ENCODE data around the gene SH3BGRL2. TPM values are rescaled to one million over a fixed set of nuclear protein-coding genes. Genes with fewer than 3 reads are reported as not detected.

Gene SH3BGRL2
- total RNA-seq, 1 experiment from 2014 or later, result 5.2 TPM

DNA sequence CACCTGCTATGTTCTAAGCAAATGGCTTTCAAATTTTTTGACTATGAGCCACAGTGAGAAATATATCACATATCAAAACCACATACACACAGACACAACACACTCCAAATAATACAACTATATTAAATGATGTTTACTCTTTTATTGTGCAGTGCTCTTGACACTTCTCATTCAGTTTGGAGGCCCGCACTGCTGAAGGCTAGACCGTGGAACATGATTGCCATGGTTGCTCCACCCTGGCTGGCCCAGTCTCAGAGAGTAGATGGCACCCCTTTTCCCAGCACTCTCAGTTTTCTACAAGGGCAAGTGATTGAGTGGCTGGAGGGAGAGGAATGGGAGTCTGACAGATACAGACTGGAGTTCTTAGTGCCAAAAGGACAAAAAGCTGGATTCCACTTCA, 86.9 kb downstream of the SH3BGRL2 start:
- ChIA-PET POLR2A (no interaction called here), CTCF (no interaction called here), RAD21 (ENCODE audit: low non-redundant PET in 1 of 2, low total read pairs in 2 of 2, uncharacterized antibody in 2 of 2, unreplicated experiment in 2 of 2) (no interaction called here)
- Histone ChIP-seq H3K79me2 (ENCODE audit: insufficient read depth, low read length) (no peaks in the 10 kb centered on the region), H3K27me3 (ENCODE audit: insufficient read depth, low read length) (no peaks in the 10 kb centered on the region), H3K27ac (ENCODE audit: low read depth, low read length) (no peak overlapping the region), H3K4me1 (ENCODE audit: control insufficient read depth in 1 of 2, insufficient read depth in 2 of 2, low read length in 2 of 2) (peaks cover 0 to 4% of the 10 kb centered on the region in 2 experiments; a peak in 1 of 4 replicates), H2AFZ (ENCODE audit: low read depth, low read length, poor library complexity, severe bottlenecking) (no peak overlapping the region), H3K9me2 (ENCODE audit: insufficient read depth) (no peaks in the 10 kb centered on the region), H4K20me1 (ENCODE audit: insufficient read depth) (no peaks in the 10 kb centered on the region), H3K4me2 (ENCODE audit: low read length) (no peak overlapping the region), H3K9me3 (ENCODE audit: control insufficient read depth in 1 of 2, insufficient read depth in 1 of 2, low read depth in 1 of 2, low read length in 2 of 2) (no peaks in the 10 kb centered on the region), H3K4me3 (replicated peaks in 1 of 2; ENCODE audit: low read depth in 1 of 2, low read length in 2 of 2) (no peak overlapping the region), H3K36me3 (ENCODE audit: control insufficient read depth in 1 of 2, insufficient read depth in 2 of 2, low read length in 2 of 2) (no peaks in the 10 kb centered on the region), H3K9ac (ENCODE audit: low read length) (no peak overlapping the region)
- TF ChIP-seq RAD21 (IDR thresholded peaks at IDR 0.05; ENCODE audit: low read depth), result no peak
- no peak for TF ChIP-seq TCF7L2 (IDR thresholded peaks at IDR 0.05; ENCODE audit: borderline replicate concordance, extremely low read depth, insufficient read depth, insufficient read length)
- TF ChIP-seq SIN3A (IDR thresholded peaks at IDR 0.05; ENCODE audit: low read depth), result no peak
- no peak for TF ChIP-seq POLR2A (IDR thresholded peaks at IDR 0.05; ENCODE audit: borderline replicate concordance, extremely low read depth, insufficient read depth, insufficient read length)
- no peak for TF ChIP-seq CEBPB (IDR thresholded peaks at IDR 0.05; ENCODE audit: low read depth)
- no peak for TF ChIP-seq JUND (IDR thresholded peaks at IDR 0.05)
- no peak for TF ChIP-seq EZH2 (IDR thresholded peaks at IDR 0.05)
- TF ChIP-seq ELF1 (IDR thresholded peaks at IDR 0.05; ENCODE audit: borderline replicate concordance, low read depth), result no peak
- TF ChIP-seq, protein P1, sequence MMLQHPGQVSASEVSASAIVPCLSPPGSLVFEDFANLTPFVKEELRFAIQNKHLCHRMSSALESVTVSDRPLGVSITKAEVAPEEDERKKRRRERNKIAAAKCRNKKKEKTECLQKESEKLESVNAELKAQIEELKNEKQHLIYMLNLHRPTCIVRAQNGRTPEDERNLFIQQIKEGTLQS (IDR thresholded peaks at IDR 0.05), result no peak
- TF ChIP-seq, protein P2, sequence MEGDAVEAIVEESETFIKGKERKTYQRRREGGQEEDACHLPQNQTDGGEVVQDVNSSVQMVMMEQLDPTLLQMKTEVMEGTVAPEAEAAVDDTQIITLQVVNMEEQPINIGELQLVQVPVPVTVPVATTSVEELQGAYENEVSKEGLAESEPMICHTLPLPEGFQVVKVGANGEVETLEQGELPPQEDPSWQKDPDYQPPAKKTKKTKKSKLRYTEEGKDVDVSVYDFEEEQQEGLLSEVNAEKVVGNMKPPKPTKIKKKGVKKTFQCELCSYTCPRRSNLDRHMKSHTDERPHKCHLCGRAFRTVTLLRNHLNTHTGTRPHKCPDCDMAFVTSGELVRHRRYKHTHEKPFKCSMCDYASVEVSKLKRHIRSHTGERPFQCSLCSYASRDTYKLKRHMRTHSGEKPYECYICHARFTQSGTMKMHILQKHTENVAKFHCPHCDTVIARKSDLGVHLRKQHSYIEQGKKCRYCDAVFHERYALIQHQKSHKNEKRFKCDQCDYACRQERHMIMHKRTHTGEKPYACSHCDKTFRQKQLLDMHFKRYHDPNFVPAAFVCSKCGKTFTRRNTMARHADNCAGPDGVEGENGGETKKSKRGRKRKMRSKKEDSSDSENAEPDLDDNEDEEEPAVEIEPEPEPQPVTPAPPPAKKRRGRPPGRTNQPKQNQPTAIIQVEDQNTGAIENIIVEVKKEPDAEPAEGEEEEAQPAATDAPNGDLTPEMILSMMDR (IDR thresholded peaks at IDR 0.05 in 2 of 3, conservative IDR thresholded peaks at IDR 0.05 in 1 of 3; ENCODE audit: borderline replicate concordance in 1 of 3, insufficient read depth in 1 of 3, low read depth in 2 of 3, low read length in 2 of 3), result no peak
- TF ChIP-seq ZNF274 (IDR thresholded peaks at IDR 0.05; ENCODE audit: low read depth, low read length), result no peak
- no peak for TF ChIP-seq YY1 (IDR thresholded peaks at IDR 0.05; ENCODE audit: extremely low read depth, insufficient replicate concordance, low read depth, low read length)
- no peak for TF ChIP-seq SP1 (IDR thresholded peaks at IDR 0.05; ENCODE audit: low read depth)
- TF ChIP-seq, protein P3, sequence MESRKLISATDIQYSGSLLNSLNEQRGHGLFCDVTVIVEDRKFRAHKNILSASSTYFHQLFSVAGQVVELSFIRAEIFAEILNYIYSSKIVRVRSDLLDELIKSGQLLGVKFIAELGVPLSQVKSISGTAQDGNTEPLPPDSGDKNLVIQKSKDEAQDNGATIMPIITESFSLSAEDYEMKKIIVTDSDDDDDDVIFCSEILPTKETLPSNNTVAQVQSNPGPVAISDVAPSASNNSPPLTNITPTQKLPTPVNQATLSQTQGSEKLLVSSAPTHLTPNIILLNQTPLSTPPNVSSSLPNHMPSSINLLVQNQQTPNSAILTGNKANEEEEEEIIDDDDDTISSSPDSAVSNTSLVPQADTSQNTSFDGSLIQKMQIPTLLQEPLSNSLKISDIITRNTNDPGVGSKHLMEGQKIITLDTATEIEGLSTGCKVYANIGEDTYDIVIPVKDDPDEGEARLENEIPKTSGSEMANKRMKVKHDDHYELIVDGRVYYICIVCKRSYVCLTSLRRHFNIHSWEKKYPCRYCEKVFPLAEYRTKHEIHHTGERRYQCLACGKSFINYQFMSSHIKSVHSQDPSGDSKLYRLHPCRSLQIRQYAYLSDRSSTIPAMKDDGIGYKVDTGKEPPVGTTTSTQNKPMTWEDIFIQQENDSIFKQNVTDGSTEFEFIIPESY (IDR thresholded peaks at IDR 0.05; ENCODE audit: extremely low read depth, insufficient replicate concordance, low read length), result no peak
- no peak for TF ChIP-seq ZFX (IDR thresholded peaks at IDR 0.05)
- no peak for TF ChIP-seq EGR1 (IDR thresholded peaks at IDR 0.05; ENCODE audit: low read depth)
- TF ChIP-seq, protein P4, sequence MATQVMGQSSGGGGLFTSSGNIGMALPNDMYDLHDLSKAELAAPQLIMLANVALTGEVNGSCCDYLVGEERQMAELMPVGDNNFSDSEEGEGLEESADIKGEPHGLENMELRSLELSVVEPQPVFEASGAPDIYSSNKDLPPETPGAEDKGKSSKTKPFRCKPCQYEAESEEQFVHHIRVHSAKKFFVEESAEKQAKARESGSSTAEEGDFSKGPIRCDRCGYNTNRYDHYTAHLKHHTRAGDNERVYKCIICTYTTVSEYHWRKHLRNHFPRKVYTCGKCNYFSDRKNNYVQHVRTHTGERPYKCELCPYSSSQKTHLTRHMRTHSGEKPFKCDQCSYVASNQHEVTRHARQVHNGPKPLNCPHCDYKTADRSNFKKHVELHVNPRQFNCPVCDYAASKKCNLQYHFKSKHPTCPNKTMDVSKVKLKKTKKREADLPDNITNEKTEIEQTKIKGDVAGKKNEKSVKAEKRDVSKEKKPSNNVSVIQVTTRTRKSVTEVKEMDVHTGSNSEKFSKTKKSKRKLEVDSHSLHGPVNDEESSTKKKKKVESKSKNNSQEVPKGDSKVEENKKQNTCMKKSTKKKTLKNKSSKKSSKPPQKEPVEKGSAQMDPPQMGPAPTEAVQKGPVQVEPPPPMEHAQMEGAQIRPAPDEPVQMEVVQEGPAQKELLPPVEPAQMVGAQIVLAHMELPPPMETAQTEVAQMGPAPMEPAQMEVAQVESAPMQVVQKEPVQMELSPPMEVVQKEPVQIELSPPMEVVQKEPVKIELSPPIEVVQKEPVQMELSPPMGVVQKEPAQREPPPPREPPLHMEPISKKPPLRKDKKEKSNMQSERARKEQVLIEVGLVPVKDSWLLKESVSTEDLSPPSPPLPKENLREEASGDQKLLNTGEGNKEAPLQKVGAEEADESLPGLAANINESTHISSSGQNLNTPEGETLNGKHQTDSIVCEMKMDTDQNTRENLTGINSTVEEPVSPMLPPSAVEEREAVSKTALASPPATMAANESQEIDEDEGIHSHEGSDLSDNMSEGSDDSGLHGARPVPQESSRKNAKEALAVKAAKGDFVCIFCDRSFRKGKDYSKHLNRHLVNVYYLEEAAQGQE (IDR thresholded peaks at IDR 0.05; ENCODE audit: low read depth), result no peak
- DNase-seq (ENCODE audit: low read depth, low spot score) (no peak), ATAC-seq (no peak)
- no TSS peak for BruUV-seq (replicated peaks)
- intact Hi-C loops (cut with micrococcal nuclease), result no loop called here

Data from HCT116 (cell line).